HCT116 (cell line): ENCODE measurements around the gene ASAP3. TPM values are rescaled to one million over a fixed set of nuclear protein-coding genes. Genes with fewer than 3 reads are reported as not detected.

Experiments used
- ATAC-seq: fragments of 200-7000 bp; cut with Tn5 transposase; 2 replicates; pipeline ENCODE4 v1.9.1; 2020; ENCODE audit warnings: mild to moderate bottlenecking, moderate library complexity
- BruUV-seq: library from RNA; stranded (reverse); fragments of 400-500 nt; replicated peaks from 2 replicates; lab custom pipeline; 2021; lab: Mats Ljungman, UMichigan
- CTCF ChIA-PET: fragments of 300-600 bp; sonication (Branson Sonifier 250); formaldehyde crosslinking; loops from one replicate; lab custom pipeline; 2021; ENCODE audit warnings: antibody characterized with exemption; lab: Charles Lee
- POLR2A ChIA-PET: fragments of 300-600, 350-600 bp; sonication (Branson Sonifier 250); formaldehyde crosslinking; loops from one replicate; lab custom pipeline; 2021; ENCODE audit warnings: antibody characterized with exemption; lab: Charles Lee
- RAD21 ChIA-PET, 2 experiments: fragments of 300-600 bp; sonication (Branson Sonifier 250); formaldehyde crosslinking; loops; one replicate each; lab custom pipeline; 2023; ENCODE audit warnings: low total read pairs in 2 of 2; ENCODE audit not compliant: uncharacterized antibody in 2 of 2, unreplicated experiment in 2 of 2, low non-redundant PET in 1 of 2; lab: Charles Lee
- DNase-seq: peaks from one replicate; pipeline ENCODE4 v3.0.0-alpha.2; 2010; ENCODE audit warnings: low read depth, low spot score
- H2AFZ ChIP-seq: fragments of 200-600 bp; shearing (Covaris generic), sonication (generic); 2 replicates; pipeline ENCODE4 v1.6.1; 2017; ENCODE audit warnings: low read depth, mixed run types, mixed read lengths, antibody characterized with exemption, low read length; ENCODE audit not compliant: poor library complexity, severe bottlenecking
- H3K27ac ChIP-seq: 2 replicates; pipeline ENCODE4 v1.5.1; 2012; ENCODE audit warnings: low read depth, low read length
- H3K27me3 ChIP-seq: fragments of 200-600 bp; sonication (generic); 2 replicates; pipeline ENCODE4 v1.6.1; 2016; ENCODE audit warnings: mixed run types, low read length, mixed read lengths; ENCODE audit not compliant: insufficient read depth
- H3K36me3 ChIP-seq, 2 experiments: fragments of 200-500 bp in 1 of 2; fragments of 200-600 bp in 1 of 2; sonication (Bioruptor generic) in 1 of 2; sonication (generic) in 1 of 2; 2 replicates each; pipeline versions ENCODE4 v1.5.1 to v1.6.1; 2014 to 2016; ENCODE audit warnings: low read length in 2 of 2, inconsistent platforms in 1 of 2, mixed read lengths in 1 of 2, mixed run types in 1 of 2; ENCODE audit not compliant: insufficient read depth in 2 of 2, control insufficient read depth in 1 of 2
- H3K4me1 ChIP-seq, 2 experiments: fragments of 200-600 bp in 1 of 2; sonication (generic) in 1 of 2; 2 replicates each; pipeline versions ENCODE4 v1.5.1 to v1.6.1; 2012 to 2017; ENCODE audit warnings: low read length in 2 of 2, inconsistent platforms in 1 of 2, mild to moderate bottlenecking in 1 of 2, mixed read lengths in 1 of 2, mixed run types in 1 of 2, moderate library complexity in 1 of 2; ENCODE audit not compliant: insufficient read depth in 2 of 2, control insufficient read depth in 1 of 2
- H3K4me2 ChIP-seq: fragments of 200-600 bp; sonication (generic); 2 replicates; pipeline ENCODE4 v1.6.1; 2017; ENCODE audit warnings: mixed run types, low read length, mixed read lengths
- H3K4me3 ChIP-seq, 2 experiments: fragments of 200-600 bp in 1 of 2; sonication (generic) in 1 of 2; replicated peaks in 1 of 2; 2 replicates each; pipeline ENCODE4 v1.5.1; 2011 to 2016; ENCODE audit warnings: low read length in 2 of 2, control low read depth in 1 of 2, low read depth in 1 of 2, mild to moderate bottlenecking in 1 of 2, mixed read lengths in 1 of 2, mixed run types in 1 of 2
- H3K79me2 ChIP-seq: fragments of 200-600 bp; sonication (generic); 2 replicates; pipeline ENCODE4 v1.6.1; 2017; ENCODE audit warnings: mild to moderate bottlenecking, mixed run types, low read length, moderate library complexity, mixed read lengths; ENCODE audit not compliant: insufficient read depth
- H3K9ac ChIP-seq: fragments of 200-600 bp; sonication (generic); 2 replicates; pipeline ENCODE4 v1.6.1; 2016; ENCODE audit warnings: low read length, mixed read lengths
- H3K9me2 ChIP-seq: fragments of 200-600 bp; sonication (generic), shearing (Covaris generic); 2 replicates; pipeline ENCODE4 v1.6.1; 2017; ENCODE audit warnings: mixed run types, mild to moderate bottlenecking, moderate library complexity; ENCODE audit not compliant: insufficient read depth
- H3K9me3 ChIP-seq, 2 experiments: fragments of 200-500 bp in 1 of 2; fragments of 200-600 bp in 1 of 2; sonication (Bioruptor generic) in 1 of 2; sonication (generic) in 1 of 2; 2 replicates each; pipeline ENCODE4 v1.6.1; 2014 to 2017; ENCODE audit warnings: low read length in 2 of 2, mixed read lengths in 2 of 2, inconsistent platforms in 1 of 2, low read depth in 1 of 2, mild to moderate bottlenecking in 1 of 2, mixed run types in 1 of 2, moderate library complexity in 1 of 2; ENCODE audit not compliant: control insufficient read depth in 1 of 2, insufficient read depth in 1 of 2
- H4K20me1 ChIP-seq: fragments of 200-600 bp; sonication (generic), shearing (Covaris generic); 2 replicates; pipeline ENCODE4 v1.6.1; 2017; ENCODE audit warnings: mixed run types, mild to moderate bottlenecking, moderate library complexity; ENCODE audit not compliant: insufficient read depth
- CBX3 ChIP-seq: IDR thresholded peaks from 2 replicates; pipeline ENCODE4 v1.6.1; 2012; ENCODE audit warnings: low read depth
- CEBPB ChIP-seq: IDR thresholded peaks from 2 replicates; pipeline ENCODE4 v1.6.1; 2012; ENCODE audit warnings: low read depth
- EGR1 ChIP-seq: IDR thresholded peaks from 2 replicates; pipeline ENCODE4 v1.6.1; 2012; ENCODE audit warnings: low read depth
- FOSL1 ChIP-seq: IDR thresholded peaks from 2 replicates; pipeline ENCODE4 v1.6.1; 2012; ENCODE audit warnings: low read depth
- JUND ChIP-seq: IDR thresholded peaks from 2 replicates; pipeline ENCODE4 v1.6.1; 2012
- SIN3A ChIP-seq: IDR thresholded peaks from 2 replicates; pipeline ENCODE4 v1.6.1; 2012; ENCODE audit warnings: low read depth
- TCF7L2 ChIP-seq: IDR thresholded peaks from 2 replicates; pipeline ENCODE4 v1.7.0; 2011; ENCODE audit warnings: borderline replicate concordance, inconsistent platforms; ENCODE audit not compliant: insufficient read depth, insufficient read length; ENCODE audit errors: extremely low read depth
- ZBTB33 ChIP-seq: IDR thresholded peaks from 2 replicates; pipeline ENCODE4 v1.6.1; 2011; ENCODE audit warnings: mild to moderate bottlenecking, low read length, moderate library complexity; ENCODE audit not compliant: insufficient replicate concordance; ENCODE audit errors: extremely low read depth
- ZFX ChIP-seq: fragments of 450-650 bp; IDR thresholded peaks from 2 replicates; pipeline ENCODE4 v1.6.1; 2017
- ZNF274 ChIP-seq: fragments of 200-500 bp; sonication (Bioruptor generic); IDR thresholded peaks from 2 replicates; pipeline ENCODE4 v1.6.1; 2014; ENCODE audit warnings: mild to moderate bottlenecking, low read depth, low read length, inconsistent platforms
- intact Hi-C: fragments of 100-400 bp; cut with micrococcal nuclease; formaldehyde crosslinking; loops from 2 replicates; pipeline ENCODE4 v1.10.0; 2022
- total RNA-seq: library from RNA; stranded (reverse); gene quantifications from one replicate; pipeline ENCODE4 v1.2.1, GENCODE V29; 2021; ENCODE audit not compliant: unreplicated experiment

ASAP3 gene
- total RNA-seq, 1 experiment from 2014 or later, result 19.7 TPM

GRCh38 chr1:23421753-23422240 is 62.2 kb downstream of the ASAP3 start:
- DNase-seq, result no peak
- ChIA-PET RAD21 (no interaction called here), CTCF (interaction anchor here (1.0 kb wide), 1 partner anchor 18 kb away, joined by 3 read pairs; no protein-coding TSS in a partner anchor), POLR2A (no interaction called here)
- Histone ChIP-seq H3K4me1 (peaks cover 0 to 13% of the 10 kb centered on the region in 2 experiments; a peak in 1 of 4 replicates), H3K79me2 (no peaks in the 10 kb centered on the region), H3K9me2 (no peaks in the 10 kb centered on the region), H3K9ac (no peak overlapping the region), H3K36me3 (no peaks in the 10 kb centered on the region), H3K27ac (no peak overlapping the region), H3K27me3 (no peaks in the 10 kb centered on the region), H3K9me3 (no peaks in the 10 kb centered on the region), H2AFZ (no peak overlapping the region), H3K4me2 (no peak overlapping the region), H3K4me3 (no peak overlapping the region), H4K20me1 (no peaks in the 10 kb centered on the region)
- no TSS peak for BruUV-seq
- TF ChIP-seq CEBPB (no peak), CBX3 (no peak), TCF7L2 (no peak), JUND (no peak), SIN3A (no peak), FOSL1 (no peak), ZNF274 (no peak), ZBTB33 (no peak), EGR1 (no peak), ZFX (no peak)
- ATAC-seq, result no peak
- intact Hi-C loops, result no loop called here
